GM12878 (cell line): ENCODE measurements around the gene PSMD12. TPM values are rescaled to one million over a fixed set of nuclear protein-coding genes. Genes with fewer than 3 reads are reported as not detected.

Experiments
- CREB1 ChIP-seq: IDR thresholded peaks from 2 replicates; pipeline ENCODE4 v1.6.1; 2012; ENCODE audit warnings: low read depth, mild to moderate bottlenecking, inconsistent platforms
- ETV6 ChIP-seq, 2 experiments: fragments of 450-650 bp in 1 of 2; IDR thresholded peaks in 1 of 2; conservative IDR thresholded peaks in 1 of 2; 2 replicates each; pipeline ENCODE4 v1.6.1; 2014; ENCODE audit warnings: antibody characterized with exemption in 1 of 2, borderline replicate concordance in 1 of 2, low read depth in 1 of 2, mild to moderate bottlenecking in 1 of 2, moderate library complexity in 1 of 2
- EZH2 ChIP-seq: IDR thresholded peaks from 2 replicates; pipeline ENCODE4 v1.6.1; 2012; ENCODE audit warnings: low read depth, mild to moderate bottlenecking, control low read depth, inconsistent platforms, low read length, borderline replicate concordance; ENCODE audit not compliant: control insufficient read depth
- FOXK2 ChIP-seq: fragments of 450-650 bp; IDR thresholded peaks from 2 replicates; pipeline ENCODE4 v1.6.1; 2017; ENCODE audit warnings: mild to moderate bottlenecking, moderate library complexity
- HDAC2 ChIP-seq: fragments of 200-600 bp; sonication (generic); IDR thresholded peaks from 2 replicates; pipeline ENCODE4 v1.6.1; 2017
- HDGF ChIP-seq: fragments of 450-650 bp; IDR thresholded peaks from 2 replicates; pipeline ENCODE4 v1.6.1; 2016; ENCODE audit warnings: antibody characterized with exemption
- MYC ChIP-seq: IDR thresholded peaks from 2 replicates; pipeline ENCODE4 v1.6.1; 2011; ENCODE audit warnings: mild to moderate bottlenecking, low read length, moderate library complexity, inconsistent platforms; ENCODE audit not compliant: insufficient read depth, insufficient replicate concordance, insufficient read length, severe bottlenecking
- NBN ChIP-seq: fragments of 450-650 bp; IDR thresholded peaks from 2 replicates; pipeline ENCODE4 v1.6.1; 2016
- NR2C1 ChIP-seq: fragments of 450-650 bp; IDR thresholded peaks from 2 replicates; pipeline ENCODE4 v1.6.1; 2017; ENCODE audit warnings: antibody characterized with exemption, mild to moderate bottlenecking, moderate library complexity
- NRF1 ChIP-seq: conservative IDR thresholded peaks from 2 replicates; pipeline ENCODE4 v1.6.1; 2011; ENCODE audit warnings: mild to moderate bottlenecking, low read depth, low read length, improper control_type of control experiment
- PAX8 ChIP-seq: fragments of 450-650 bp; IDR thresholded peaks from 2 replicates; pipeline ENCODE4 v1.6.1; 2017; ENCODE audit warnings: mild to moderate bottlenecking, moderate library complexity
- RCOR1 ChIP-seq: conservative IDR thresholded peaks from 2 replicates; pipeline ENCODE4 v1.6.1; 2012; ENCODE audit warnings: low read depth, low read length, improper control_type of control experiment
- TBL1XR1 ChIP-seq: IDR thresholded peaks from 2 replicates; pipeline ENCODE4 v1.6.1; 2012; ENCODE audit warnings: low read depth, low read length, improper control_type of control experiment
- ZNF207 ChIP-seq: fragments of 450-650 bp; IDR thresholded peaks from 2 replicates; pipeline ENCODE4 v1.6.1; 2014; ENCODE audit warnings: antibody characterized with exemption, mild to moderate bottlenecking, borderline replicate concordance
- polyA plus RNA-seq, 11 experiments: library from polyadenylated mRNA; depleted of rRNA in 4 of 11; unstranded in 6 of 11; stranded (reverse) in 5 of 11; fragments of >200 nt; fragmentation: Nextera tagmentation in 4 of 11; fragmentation: Illumina TruSeq in 1 of 11; extraction: Ambion mirVana in 4 of 11; extraction: Trizol in 1 of 11; gene quantifications; 1 replicate in 1 of 11; 2 replicates in 10 of 11; pipeline versions ENCODE4 v1.2.1 to v1.2.3, GENCODE V29; 2011 to 2016; ENCODE audit warnings: inconsistent platforms in 2 of 11, missing spikeins in 2 of 11, low read depth in 1 of 11
- total RNA-seq, 4 experiments: library from RNA; depleted of rRNA in 3 of 4; stranded (reverse); fragments of >200 nt in 3 of 4; fragmentation: Illumina TruSeq in 1 of 4; extraction: Trizol in 1 of 4; gene quantifications; 2 replicates each; pipeline versions ENCODE4 v1.2.1 to v1.2.3, GENCODE V29; 2013 to 2021
- TF ChIP-seq, protein P1 (sequence below): fragments of 150-350 bp; IDR thresholded peaks from 2 replicates; pipeline ENCODE4 v1.6.1; 2016; ENCODE audit warnings: low read depth, low read length
- TF ChIP-seq, protein P2 (sequence below): fragments of 450-650 bp; IDR thresholded peaks from 2 replicates; pipeline ENCODE4 v1.6.1; 2017; ENCODE audit warnings: borderline replicate concordance
- TF ChIP-seq, protein P3 (sequence below), 3 experiments: IDR thresholded peaks in 2 of 3; conservative IDR thresholded peaks in 1 of 3; 2 replicates each; pipeline ENCODE4 v1.5.1; 2011; ENCODE audit warnings: low read depth in 3 of 3, low read length in 3 of 3, mild to moderate bottlenecking in 3 of 3, control low read depth in 2 of 3, moderate library complexity in 2 of 3, inconsistent platforms in 1 of 3, mixed read lengths in 1 of 3; ENCODE audit not compliant: control insufficient read depth in 2 of 3, insufficient read depth in 1 of 3; ENCODE audit errors: extremely low read depth in 1 of 3
- TF ChIP-seq, protein P4 (sequence below): fragments of 450-650 bp; IDR thresholded peaks from 2 replicates; pipeline ENCODE4 v1.6.1; 2017; ENCODE audit warnings: low read depth, mild to moderate bottlenecking, moderate library complexity
- TF ChIP-seq, protein P5 (sequence below): fragments of 450-650 bp; IDR thresholded peaks from 2 replicates; pipeline ENCODE4 v1.6.1; 2017; ENCODE audit warnings: mild to moderate bottlenecking, low read depth, inconsistent platforms; ENCODE audit not compliant: poor library complexity, severe bottlenecking

Gene PSMD12
- total and polyA plus RNA-seq, 10 of the 15 experiments (the other 5 are each of a cell fraction or from before 2014, with no cell fraction given), result 19.8 to 149 (median 47.5) TPM

DNA sequence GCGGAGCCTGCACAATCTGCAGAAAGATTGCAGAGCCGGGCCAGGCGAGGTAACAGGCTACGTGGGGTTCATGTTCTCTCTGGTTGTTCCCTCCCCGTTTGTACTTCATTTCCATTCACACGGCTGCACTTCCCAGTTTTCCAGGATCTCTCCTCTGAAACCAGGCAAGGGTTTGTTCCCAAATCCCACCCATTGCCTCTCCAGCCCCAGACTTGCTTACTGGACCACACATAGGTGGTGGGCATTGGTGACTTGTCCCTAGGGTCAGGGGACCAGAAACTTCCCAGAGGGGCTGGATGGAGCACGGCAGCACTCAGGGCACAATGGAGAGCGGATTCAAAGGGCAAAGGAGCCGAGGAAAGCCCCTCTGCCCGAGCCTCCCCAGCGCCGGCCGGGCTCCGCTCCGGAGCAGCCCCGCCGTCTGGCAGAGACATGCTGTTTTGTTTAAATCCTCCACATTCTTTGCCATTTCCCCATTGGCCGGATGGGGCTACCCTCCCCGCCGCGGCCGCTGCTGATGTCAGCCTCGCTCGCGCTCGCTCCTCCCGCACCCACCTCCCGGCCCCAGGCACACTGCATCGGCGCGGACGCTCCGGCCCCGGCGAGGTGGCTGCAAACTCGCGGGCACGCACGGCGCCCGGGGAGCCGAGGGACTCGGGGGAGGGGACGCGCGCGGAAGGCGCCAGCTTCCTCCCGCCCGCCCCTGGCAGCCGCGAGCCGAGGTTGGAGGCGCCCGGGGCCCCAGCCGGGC is 10.5 kb upstream of the PSMD12 start, which contains the start of gene PITPNC1 (continued):
- TF ChIP-seq, protein P1, sequence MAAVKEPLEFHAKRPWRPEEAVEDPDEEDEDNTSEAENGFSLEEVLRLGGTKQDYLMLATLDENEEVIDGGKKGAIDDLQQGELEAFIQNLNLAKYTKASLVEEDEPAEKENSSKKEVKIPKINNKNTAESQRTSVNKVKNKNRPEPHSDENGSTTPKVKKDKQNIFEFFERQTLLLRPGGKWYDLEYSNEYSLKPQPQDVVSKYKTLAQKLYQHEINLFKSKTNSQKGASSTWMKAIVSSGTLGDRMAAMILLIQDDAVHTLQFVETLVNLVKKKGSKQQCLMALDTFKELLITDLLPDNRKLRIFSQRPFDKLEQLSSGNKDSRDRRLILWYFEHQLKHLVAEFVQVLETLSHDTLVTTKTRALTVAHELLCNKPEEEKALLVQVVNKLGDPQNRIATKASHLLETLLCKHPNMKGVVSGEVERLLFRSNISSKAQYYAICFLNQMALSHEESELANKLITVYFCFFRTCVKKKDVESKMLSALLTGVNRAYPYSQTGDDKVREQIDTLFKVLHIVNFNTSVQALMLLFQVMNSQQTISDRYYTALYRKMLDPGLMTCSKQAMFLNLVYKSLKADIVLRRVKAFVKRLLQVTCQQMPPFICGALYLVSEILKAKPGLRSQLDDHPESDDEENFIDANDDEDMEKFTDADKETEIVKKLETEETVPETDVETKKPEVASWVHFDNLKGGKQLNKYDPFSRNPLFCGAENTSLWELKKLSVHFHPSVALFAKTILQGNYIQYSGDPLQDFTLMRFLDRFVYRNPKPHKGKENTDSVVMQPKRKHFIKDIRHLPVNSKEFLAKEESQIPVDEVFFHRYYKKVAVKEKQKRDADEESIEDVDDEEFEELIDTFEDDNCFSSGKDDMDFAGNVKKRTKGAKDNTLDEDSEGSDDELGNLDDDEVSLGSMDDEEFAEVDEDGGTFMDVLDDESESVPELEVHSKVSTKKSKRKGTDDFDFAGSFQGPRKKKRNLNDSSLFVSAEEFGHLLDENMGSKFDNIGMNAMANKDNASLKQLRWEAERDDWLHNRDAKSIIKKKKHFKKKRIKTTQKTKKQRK, result no peak
- TF ChIP-seq EZH2 (no peak), CREB1 (peak; percentile 70), NRF1 (no peak), NBN (0 out of 2 replicates have a peak, but pooled peaks have one; percentile 25), HDGF (no peak), HDAC2 (no peak), MYC (no peak), ZNF207 (no peak; the same call in 1 of the 2 replicates), ETV6 (conservative IDR thresholded peaks at IDR 0.05 in 1 of 2, IDR thresholded peaks at IDR 0.05 in 1 of 2; ENCODE audit: borderline replicate concordance in 1 of 2, low read depth in 1 of 2) (no peak; a peak in 1 of 4 replicates), RCOR1 (no peak), PAX8 (no peak), FOXK2 (no peak), TBL1XR1 (peak; percentile 49; the same call in 1 of the 2 replicates), NR2C1 (no peak)
- TF ChIP-seq, protein P2, sequence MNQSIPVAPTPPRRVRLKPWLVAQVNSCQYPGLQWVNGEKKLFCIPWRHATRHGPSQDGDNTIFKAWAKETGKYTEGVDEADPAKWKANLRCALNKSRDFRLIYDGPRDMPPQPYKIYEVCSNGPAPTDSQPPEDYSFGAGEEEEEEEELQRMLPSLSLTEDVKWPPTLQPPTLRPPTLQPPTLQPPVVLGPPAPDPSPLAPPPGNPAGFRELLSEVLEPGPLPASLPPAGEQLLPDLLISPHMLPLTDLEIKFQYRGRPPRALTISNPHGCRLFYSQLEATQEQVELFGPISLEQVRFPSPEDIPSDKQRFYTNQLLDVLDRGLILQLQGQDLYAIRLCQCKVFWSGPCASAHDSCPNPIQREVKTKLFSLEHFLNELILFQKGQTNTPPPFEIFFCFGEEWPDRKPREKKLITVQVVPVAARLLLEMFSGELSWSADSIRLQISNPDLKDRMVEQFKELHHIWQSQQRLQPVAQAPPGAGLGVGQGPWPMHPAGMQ, result no peak
- TF ChIP-seq, protein P3, sequence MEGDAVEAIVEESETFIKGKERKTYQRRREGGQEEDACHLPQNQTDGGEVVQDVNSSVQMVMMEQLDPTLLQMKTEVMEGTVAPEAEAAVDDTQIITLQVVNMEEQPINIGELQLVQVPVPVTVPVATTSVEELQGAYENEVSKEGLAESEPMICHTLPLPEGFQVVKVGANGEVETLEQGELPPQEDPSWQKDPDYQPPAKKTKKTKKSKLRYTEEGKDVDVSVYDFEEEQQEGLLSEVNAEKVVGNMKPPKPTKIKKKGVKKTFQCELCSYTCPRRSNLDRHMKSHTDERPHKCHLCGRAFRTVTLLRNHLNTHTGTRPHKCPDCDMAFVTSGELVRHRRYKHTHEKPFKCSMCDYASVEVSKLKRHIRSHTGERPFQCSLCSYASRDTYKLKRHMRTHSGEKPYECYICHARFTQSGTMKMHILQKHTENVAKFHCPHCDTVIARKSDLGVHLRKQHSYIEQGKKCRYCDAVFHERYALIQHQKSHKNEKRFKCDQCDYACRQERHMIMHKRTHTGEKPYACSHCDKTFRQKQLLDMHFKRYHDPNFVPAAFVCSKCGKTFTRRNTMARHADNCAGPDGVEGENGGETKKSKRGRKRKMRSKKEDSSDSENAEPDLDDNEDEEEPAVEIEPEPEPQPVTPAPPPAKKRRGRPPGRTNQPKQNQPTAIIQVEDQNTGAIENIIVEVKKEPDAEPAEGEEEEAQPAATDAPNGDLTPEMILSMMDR (IDR thresholded peaks at IDR 0.05 in 2 of 3, conservative IDR thresholded peaks at IDR 0.05 in 1 of 3; ENCODE audit: control insufficient read depth in 2 of 3, extremely low read depth in 1 of 3, insufficient read depth in 1 of 3, low read depth in 3 of 3, low read length in 3 of 3), result no peak
- TF ChIP-seq, protein P4, sequence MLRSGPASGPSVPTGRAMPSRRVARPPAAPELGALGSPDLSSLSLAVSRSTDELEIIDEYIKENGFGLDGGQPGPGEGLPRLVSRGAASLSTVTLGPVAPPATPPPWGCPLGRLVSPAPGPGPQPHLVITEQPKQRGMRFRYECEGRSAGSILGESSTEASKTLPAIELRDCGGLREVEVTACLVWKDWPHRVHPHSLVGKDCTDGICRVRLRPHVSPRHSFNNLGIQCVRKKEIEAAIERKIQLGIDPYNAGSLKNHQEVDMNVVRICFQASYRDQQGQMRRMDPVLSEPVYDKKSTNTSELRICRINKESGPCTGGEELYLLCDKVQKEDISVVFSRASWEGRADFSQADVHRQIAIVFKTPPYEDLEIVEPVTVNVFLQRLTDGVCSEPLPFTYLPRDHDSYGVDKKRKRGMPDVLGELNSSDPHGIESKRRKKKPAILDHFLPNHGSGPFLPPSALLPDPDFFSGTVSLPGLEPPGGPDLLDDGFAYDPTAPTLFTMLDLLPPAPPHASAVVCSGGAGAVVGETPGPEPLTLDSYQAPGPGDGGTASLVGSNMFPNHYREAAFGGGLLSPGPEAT, result no peak
- TF ChIP-seq, protein P5, sequence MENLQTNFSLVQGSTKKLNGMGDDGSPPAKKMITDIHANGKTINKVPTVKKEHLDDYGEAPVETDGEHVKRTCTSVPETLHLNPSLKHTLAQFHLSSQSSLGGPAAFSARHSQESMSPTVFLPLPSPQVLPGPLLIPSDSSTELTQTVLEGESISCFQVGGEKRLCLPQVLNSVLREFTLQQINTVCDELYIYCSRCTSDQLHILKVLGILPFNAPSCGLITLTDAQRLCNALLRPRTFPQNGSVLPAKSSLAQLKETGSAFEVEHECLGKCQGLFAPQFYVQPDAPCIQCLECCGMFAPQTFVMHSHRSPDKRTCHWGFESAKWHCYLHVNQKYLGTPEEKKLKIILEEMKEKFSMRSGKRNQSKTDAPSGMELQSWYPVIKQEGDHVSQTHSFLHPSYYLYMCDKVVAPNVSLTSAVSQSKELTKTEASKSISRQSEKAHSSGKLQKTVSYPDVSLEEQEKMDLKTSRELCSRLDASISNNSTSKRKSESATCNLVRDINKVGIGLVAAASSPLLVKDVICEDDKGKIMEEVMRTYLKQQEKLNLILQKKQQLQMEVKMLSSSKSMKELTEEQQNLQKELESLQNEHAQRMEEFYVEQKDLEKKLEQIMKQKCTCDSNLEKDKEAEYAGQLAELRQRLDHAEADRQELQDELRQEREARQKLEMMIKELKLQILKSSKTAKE, result no peak
